ELR (cell line): Measurements from ENCODE around the gene TSSK2.

Source experiments
- DNase-seq: peaks from one replicate; pipeline ENCODE4 v3.0.0-alpha.2; 2015; ENCODE audit warnings: low read depth

Gene TSSK2

DNA sequence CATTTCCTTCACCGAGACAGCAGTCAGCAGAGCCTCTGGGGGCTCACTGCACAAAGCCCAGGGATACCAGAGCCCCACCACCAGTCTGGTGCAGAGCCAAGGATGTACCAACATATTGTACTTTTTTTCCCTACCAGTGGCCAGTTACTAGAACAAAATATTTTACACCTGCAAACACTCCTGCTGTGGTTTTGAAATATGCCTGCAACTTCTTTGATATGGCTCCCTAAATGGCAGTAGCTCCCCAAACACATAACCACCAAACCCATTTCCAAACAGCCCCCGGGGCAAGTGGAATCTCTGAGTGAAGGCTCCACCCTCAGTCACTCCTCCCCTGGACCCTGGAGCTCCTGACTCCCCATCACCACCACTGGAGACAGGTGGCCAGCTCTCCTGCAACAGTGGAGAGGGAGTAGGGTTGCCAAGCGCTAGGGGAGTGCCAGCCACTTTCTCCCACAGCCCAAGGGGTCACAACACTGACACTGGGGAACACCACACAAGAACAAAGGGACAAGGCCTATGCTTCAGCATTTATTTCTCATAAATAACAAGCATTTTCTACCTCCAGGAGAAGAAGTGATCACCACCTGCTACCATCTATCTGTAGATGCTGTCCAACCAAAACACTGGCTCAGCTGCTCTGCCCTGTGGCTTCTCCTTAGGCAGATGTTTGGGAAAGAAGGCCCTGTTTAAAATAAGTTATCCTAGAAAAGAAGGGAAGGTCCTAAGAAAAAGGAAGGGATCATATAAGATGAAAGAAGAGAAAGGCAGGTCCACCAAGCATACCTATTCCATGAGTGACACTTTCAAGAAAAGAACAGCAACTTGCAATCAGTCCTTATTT, 24.0 kb upstream of the TSSK2 start:
- DNase-seq, result no peak

DNA sequence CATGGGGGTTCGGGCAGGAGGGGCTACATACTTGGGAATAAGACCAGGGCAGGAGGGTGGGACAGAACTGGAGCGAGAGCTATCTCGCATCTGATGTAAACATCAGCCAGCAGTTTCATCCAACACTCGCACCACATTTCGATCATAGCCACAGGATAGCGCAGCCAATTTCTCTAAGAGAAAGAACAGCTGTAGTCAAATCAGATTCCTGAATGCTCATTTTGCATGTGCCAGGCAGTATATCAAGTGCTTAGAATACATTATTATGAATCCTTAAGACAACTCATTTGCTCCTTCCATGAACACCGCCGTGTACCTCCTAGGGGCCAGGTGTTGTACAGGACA, 23.4 kb upstream of the TSSK2 start:
- no peak for DNase-seq

DNA sequence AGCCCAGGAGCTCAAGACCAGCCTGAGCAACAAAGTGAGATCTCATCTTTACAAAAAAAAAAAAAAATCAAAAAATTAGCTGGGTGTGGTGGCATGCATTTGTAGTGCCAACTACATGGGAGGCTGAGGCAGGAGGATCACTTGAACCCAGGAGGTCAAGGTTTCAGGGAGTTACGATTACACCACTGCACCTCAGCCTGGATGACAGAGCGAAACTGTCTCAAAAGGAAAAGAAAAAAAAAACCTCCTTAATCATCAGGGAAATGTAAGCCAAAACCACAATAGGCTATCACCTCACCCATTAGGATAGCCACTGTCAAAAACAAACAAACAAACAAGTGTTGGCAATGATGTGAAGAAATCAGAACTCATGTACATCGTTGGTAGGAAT, 22.3 kb upstream of the TSSK2 start:
- DNase-seq, result no peak

DNA sequence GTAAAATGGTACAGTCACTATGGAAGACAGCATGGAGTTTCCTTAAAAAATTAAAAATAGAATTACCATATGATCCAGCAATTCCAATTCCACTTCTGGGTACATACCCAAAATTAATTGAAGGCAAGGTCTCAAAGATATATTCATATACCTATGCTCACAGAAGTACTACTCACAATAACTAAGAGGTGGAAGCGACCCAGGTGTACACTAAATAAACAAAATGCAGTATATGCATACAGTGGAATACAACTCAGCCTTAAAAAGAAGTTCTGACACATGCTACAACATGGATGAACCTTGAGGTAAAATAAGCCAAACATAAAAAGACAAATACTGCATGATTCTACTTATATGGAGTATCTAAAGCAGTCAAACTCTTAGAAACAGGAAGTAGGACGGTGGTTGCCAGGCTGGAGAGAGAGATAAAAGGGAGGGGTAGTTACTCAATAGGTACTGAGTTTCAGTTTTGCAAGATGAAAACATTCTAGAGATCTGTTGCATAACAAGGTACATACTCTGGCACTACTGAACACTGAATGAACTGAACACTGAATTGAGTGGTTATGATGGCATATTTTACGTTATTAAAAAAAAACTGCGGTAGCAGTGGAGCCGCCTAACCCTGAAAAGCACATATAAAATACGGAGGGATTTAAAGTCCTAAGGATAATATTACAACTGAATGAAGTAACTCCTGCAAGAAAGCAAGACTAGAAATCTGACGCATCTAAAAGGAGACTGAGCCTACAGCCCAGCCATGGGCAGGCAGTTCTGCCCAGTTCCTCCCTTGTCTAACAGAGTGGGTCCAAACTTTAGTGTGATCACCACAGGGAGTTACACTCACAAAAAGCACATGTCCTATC, 21.7 kb upstream of the TSSK2 start:
- DNase-seq, result peak; percentile 36

DNA sequence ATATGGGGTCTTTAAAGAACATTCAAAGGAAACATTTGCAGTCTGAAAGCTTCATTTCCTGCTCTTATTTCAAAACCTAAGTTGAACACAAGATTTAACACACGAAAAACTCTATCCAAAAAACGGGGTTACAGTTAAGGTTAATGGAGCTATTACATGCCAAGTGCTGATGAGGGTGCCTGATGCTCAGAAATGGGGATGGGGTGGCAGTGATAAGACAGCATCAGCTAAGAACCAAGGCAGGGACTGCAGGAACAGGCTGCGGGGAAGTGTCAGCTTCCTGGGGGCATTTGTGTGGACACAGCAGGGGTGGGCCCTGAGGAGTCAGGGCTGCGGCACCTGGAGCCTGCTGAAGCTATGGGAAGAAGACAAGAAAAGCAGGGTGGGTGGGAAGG, 21.0 kb upstream of the TSSK2 start:
- DNase-seq, result no peak

DNA sequence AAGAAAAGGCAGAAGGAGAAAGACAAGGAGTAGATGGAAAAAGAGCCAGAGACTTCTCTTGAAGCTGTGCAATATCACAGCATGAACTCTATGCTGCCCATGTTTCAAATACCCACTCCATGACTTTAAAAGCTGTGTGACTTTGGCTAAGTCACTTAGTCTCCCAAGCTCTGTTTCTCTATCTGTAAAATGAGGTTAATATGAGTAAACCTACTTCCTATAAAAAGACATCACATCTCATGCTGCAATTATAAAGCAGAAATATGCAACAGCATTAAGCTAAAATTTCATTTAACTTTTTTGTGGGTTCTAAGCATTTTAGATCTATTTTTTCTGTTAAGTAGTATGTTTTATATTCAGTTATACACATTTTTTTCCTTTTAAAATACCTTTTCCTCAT, 20.5 kb upstream of the TSSK2 start:
- no peak for DNase-seq

DNA sequence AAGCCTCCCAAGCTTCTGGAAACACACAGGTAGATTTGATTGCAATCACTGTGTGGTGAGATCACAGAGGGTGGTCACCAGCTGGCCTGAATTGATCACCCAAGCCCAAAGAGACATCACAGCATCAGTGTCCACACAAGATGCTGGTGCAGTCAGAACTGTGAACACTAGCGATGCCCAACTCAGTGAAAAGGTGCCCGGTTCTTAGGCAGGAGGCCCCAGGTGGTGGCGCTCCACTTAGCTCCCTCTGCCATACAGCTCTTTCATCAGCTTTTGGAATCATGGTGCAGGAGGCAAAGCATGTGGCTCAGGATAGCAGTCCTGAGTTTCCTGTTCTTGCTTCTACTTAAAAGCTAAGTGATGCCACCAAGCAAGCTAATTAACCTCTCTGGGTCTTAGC, 20.0 kb upstream of the TSSK2 start:
- no peak for DNase-seq

DNA sequence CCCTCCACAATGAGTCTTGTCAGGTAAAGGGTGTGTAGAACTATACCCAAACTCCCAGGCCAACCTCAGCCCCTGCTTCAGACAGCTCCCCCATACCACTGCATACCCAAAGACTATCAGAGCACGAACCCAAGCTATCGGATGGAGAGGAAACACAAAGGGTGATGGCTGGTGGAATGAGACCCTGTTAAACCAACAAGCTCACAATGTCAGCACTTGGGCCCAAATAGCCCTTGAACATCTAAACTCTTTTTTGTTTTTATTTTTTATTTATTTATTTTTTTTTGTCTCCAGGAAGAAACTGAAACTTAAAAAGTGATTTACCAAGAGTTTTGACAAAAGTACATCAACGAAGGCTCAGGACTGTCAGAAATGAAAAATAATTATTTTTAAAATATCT, 19.5 kb upstream of the TSSK2 start:
- no peak for DNase-seq

DNA sequence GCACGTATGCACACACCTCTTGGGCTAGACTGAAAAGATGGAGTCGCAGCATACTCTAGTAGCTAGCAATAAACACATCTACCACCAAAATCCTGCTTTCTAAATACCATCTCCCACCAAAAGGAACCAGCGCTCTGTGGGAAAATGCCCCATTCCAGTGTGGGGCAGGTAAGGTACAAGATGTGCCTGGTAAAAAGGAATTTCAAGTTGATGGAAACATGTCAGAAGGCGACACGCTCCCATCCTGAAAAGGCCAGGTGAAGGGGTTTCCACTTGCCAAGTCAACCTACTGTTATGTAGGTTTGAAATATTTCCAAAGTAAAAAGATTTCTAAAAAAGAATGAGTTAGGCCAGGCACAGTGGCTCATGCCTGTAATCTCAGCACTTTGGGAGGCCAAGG, 17.7 kb upstream of the TSSK2 start:
- DNase-seq, result no peak

DNA sequence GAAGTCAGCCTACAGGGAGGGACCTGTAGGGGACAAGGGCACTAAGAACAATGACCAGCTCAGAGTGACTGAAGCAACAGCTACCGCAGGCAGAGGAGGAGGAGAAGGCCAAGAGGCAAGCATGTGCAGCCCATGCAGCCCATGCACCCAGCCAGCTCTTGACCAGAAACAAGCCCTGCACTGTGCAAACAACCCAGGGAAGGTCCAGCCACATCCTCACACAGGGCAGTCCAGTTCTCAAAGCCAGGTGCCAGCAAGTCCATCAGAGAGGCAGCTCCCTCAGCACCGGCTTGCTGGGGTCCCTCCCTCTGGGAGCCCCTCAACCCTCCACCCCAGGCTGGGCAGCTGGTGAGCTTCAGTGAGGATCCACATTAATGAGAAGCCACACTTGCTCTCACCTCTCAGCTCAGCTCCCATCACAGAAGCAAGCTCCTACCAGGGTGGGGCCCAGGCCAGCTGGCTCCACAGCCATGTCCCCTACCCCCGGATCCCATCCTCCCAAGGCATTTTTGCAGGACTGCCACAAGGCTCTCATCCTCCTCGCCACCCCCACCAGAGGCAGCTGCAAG, 16.0 kb upstream of the TSSK2 start:
- no peak for DNase-seq

DNA sequence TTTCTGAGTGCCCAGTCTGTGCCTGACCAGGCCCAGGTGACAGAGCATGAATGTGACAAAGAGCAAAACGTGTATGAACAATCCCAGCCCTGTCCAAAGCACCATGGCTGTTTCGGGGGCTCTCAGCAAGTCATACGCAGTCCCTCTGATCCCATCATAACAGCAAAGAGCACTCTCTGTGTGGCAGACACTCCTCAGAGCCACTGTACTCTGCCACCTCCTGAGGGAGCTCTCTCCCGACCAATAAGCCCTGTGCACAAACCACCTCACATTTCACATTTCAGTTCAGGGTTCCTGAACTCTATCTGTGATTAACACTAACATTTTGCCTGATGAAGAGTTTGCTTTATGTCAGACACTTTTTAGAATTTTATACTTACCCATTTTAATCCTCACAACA, 15.5 kb upstream of the TSSK2 start:
- no peak for DNase-seq

DNA sequence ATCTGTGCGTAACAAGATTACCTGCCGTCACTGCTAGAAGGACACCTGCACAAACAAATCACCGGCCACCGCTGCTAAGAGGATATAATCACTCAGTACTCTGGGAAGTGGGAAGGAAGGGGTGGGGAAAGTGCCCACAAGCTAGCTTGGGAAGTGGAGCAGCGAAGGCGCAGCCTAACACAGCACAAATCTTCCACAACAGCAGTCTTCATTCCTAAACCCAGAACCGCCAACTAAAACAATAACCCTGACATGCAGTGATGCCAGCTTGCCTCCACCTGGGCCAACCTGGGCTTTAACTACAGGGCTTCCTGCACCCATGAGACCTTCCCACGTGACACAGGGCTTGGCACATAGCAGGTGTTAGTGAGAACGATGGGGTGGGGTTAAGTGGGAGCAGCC, 14.0 kb upstream of the TSSK2 start:
- DNase-seq, result no peak

DNA sequence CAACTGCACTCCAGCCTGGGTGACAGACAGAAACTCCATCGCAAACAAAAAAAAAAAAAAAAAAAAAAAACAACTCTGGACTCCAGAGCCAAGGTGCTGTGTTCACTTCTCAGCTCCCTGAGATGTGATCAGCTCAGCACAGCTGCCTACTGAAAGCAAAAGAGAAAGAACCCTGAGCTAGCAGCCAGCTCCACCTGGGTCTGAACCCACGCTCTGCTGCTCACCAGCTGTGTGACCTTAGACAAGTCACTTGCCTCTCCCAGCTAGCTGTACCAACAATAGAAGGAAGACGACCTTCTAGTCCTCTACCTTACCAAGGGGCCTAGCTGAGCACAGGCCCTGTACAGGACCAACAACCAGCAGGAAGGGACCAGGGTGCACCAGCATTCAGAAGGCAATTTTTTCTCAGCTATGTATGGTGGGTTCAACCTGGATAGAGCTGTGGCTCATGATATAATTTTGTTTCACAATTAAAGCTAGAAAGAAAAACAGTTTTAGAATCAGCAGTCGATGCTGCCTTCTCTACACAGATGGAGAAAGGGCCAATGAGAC, 12.7 kb upstream of the TSSK2 start:
- DNase-seq, result no peak

DNA sequence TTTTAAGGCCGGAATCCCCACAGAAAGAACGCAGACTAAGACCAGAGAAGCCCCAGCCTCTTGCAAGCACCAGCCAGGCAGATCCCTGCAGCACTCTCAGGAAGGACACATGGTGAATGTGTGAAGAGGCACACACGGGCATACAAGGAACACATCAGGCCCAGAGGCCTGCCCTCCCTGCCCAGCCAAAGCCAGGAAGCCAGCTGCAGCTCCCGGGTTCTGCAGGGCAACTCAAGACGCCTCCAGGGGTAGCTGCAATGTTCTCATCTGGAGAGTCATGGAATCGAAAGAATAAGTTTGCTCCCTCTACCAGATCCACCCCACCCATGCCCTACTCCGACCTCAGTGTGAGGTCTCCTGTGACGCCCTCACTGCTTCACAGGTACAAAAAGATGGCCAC, 11.2 kb upstream of the TSSK2 start:
- no peak for DNase-seq

DNA sequence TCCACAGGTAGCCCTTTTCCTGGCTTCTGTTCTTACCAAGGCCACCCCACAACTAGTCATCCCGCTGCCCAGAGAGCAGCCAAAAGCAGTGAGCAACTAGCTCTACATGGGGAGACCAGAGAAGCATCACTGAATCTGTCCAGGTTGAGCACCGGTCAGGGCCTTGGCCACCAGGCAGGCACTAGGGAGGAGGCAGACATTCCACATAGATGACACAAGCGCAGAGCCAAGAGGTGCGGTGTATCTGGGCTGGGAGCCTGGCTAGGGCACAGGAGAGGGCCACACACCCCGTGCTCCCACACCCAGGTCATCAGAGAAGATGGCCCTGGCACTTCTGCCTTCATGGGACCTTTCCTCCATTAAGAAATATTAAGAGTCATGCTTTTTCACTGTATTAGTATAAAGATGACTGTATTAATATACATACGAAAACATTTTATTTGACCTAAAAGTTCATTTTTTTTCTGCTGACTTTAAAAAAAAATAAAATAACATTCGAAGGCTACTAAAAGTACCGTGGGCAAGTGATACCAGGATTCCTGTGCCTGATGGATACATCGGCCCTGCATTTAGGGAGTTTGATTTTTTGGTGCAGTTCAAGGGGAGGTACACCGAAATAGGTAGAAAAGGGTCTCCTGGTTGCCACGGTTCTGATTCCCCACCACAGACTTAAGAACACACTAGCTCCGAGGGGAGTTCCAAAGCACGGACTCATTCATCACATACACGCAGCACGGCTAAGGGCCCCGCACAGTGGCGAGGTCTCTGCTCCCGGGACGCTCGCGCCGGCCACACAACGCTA, 10.1 kb upstream of the TSSK2 start:
- peak; percentile 75 for DNase-seq

DNA sequence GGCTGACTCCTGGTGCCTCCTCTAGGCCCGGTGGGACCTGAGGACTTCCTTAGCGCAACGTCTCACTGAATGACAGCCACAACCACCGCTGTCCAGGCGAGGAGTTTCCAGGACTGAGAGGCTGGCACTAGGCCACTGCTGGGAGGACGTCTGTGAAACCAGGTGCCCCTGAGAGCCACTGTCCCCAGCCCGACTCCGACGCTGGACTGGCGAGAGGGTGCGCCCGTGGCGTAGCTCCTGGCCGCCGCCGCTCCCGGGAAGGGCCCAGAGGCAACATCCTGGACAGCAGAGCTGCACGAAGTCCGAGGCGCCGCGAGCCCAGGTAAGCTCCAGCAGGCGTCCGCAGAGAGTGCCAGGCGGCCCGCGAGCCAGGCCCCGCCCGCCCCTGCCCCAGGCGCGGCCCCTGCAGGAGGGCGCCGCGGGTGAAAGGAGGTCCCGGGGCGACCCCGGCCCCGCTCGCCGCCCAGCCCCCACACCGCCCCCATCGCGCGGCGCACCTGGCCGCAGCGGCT, 9.4 kb upstream of the TSSK2 start:
- peak; percentile 57 for DNase-seq

DNA sequence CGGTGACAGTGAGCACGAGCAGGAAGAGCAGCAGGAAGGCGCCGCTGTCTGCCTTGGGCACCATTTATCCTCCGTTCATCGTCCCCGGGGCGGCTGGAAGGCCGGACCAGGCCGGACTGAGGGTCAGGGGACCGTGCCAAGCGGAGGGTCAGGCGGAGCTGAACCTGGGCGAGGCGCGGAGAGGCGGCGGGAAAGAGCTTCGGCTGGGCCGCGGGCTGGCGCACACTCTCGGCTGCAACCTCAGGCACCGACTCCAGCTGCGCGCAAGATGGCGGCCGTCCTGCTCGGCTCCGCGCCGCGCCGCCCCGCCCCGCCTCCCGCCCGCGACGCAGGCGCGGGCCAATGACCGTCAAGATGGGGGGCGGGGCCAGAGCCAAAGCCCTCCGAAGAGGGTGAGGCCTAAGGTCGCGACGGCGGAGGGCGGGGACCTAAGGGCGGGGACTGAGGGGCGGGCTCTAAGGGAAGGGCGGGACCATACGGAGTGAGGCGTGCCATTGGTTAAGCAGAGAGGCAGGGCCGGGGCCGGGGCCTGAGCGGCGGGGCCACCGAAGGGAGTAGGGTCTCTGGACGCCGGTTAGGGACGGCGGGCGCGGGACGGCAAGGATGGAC, 8.9 kb upstream of the TSSK2 start, which contains the start of gene DGCR2:
TSS of gene DGCR2 (minus strand) at position 270 of the 609 bp plus-strand sequence. CDS start at position 64, 206 bp downstream.
- peak; percentile 98 for DNase-seq

DNA sequence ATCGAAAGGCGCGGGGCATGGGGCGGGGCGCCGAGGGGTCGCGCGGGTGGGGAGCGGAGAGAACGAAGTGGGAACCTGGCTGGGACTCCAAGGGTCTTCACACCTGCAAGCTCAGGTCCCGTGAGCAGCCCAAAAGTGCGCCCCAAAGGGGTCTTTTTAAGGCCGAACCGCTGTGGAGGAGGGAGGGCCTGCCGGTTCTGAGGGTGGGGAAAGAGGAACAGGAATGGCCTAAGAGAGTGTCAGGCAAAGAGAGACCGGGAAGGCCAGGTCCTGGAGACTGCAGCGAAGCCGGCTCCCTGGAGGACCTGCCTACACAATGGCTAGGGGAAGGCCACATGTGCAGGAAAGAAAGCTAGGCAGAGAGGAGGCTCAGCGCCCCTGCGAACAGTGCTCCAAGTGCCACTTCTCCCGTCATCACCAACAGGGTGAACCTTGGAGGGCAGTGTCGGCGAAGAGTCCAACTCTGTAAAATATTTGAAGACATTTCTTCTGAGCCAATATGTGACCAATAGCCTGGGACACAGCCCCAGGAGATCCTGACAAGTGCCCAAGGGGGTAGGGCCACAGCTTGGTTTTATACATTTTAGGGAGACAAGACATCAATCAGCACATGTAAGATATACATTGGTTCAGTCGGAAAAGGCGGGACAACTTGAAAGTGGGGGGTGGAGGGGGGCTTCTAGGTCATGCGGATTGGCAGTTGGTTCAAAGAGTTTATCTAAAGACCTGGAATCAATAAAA, 8.2 kb upstream of the TSSK2 start:
- peak; percentile 40 for DNase-seq

DNA sequence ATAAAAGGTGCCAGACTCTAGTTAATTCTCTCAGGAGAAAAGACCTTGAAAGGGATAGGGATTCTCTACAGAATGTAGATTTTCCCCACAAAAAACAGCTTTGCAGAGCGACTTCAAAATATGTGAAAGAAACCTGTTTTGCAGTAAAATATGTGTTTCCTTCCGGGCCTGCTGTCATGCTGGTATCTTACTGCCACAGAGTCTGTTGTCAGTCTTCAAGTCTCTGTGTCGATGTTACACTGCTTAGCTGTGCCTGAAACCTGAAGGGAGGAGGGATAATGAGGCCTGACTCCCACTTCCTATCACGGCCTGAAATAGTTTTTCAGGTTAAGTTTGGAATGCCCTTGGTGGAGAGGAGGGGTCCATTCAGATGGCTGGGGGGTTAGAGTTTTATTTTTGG, 7.2 kb upstream of the TSSK2 start:
- no peak for DNase-seq

DNA sequence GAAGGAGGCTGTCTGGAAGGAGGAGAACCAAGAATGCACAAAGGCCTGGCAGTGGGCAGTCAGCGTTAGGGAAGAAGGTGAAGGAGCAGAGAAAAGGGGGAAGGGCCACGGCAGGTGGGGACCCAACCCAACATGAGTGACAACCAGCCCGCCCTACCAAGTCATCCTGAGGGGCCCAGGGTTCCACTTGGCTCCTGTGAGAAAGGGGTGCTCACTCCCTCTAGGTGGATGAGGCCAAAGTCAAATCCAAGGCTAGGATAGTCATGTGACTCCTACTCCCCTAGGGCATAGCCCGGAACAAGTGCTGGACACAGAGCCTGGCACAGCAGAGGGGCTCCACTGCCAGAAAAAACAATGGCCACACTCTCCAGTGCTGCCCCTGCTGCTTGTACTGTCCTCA, 6.7 kb upstream of the TSSK2 start:
- DNase-seq, result no peak

DNA sequence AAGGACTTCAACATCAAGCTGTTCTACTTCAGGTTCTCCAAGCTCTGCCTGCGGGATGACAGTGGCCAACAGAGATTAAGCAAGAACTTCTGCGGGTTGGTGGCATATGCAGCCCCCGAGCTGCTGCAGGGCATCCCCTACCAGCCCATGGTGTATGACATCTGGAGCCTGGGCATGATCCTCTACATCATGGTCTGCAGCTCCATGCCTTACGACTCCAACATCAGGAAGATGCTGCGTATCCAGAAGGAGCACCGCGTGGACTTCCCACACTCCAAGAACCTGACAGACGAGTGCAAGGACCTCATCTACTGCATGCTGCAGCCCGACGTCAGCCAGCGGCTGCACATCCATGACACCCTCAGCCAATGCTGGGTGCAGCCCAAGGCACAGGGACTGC, 6.1 kb upstream of the TSSK2 start:
- DNase-seq, result no peak
